K562 treated with DMSO at 1 percent for 48 hours (cell line): Measurements from ENCODE around the gene SLC9A3. TPM values are rescaled to one million over a fixed set of nuclear protein-coding genes. Genes with fewer than 3 reads are reported as not detected.

ENCODE experiments used
- total RNA-seq: library from RNA; unstranded; fragments of 300-600 nt; gene quantifications from 2 replicates; pipeline ENCODE4 v1.2.3, GENCODE V29; 2022; ENCODE audit warnings: low replicate concordance; ENCODE audit errors: extremely low read depth

Gene SLC9A3
- not detected in 2 replicates for total RNA-seq

GRCh38 chr5:524234-524972, at the start of gene SLC9A3:
Gene SLC9A3 (minus strand): TSS chr5:524449.

GRCh38 chr5:442335-443238, 81.7 kb downstream of the SLC9A3 start, which contains the start of gene EXOC3:
Gene EXOC3 (plus strand): TSS chr5:443176. CDS start chr5:446206, 3,030 bp downstream.

Other genes with a start within 250 kb of the SLC9A3 start
- not detected in 2 replicates for gene AHRR, start 202.7 kb downstream of the SLC9A3 start, total RNA-seq
- gene EXOC3, start 81.3 kb downstream of the SLC9A3 start, total RNA-seq, result not detected in 2 replicates
- not detected in 2 replicates for gene CEP72, start 87.9 kb upstream of the SLC9A3 start, total RNA-seq
- not detected in 2 replicates for gene TPPP, start 168.9 kb upstream of the SLC9A3 start, total RNA-seq